Esophagus muscularis mucosa (tissue), 3 donors: Measurements from ENCODE around the gene RPL4.

ENCODE experiments used
- CTCF ChIP-seq, 3 experiments: fragments of 200-600 bp in 2 of 3; fragments of 450-650 bp in 1 of 3; sonication (generic) in 2 of 3; IDR thresholded peaks; one replicate each; pipeline ENCODE4 v1.5.1; 2017 to 2019; ENCODE audit warnings: antibody characterized with exemption in 3 of 3, mild to moderate bottlenecking in 2 of 3, moderate library complexity in 1 of 3
- POLR2A ChIP-seq: fragments of 450-650 bp; IDR thresholded peaks from one replicate; pipeline ENCODE4 v1.6.1; 2017; ENCODE audit warnings: antibody characterized with exemption, moderate library complexity, mild to moderate bottlenecking, low read depth
- POLR2AphosphoS5 ChIP-seq, 2 donors: sonication (generic); formaldehyde crosslinking; IDR thresholded peaks; one replicate each; pipeline ENCODE4 v1.6.1; 2017; ENCODE audit warnings: antibody characterized with exemption in 2 of 2

- TF ChIP-seq CTCF (IDR thresholded peaks at IDR 0.05): no peak
- no peak for TF ChIP-seq POLR2A
- TF ChIP-seq POLR2AphosphoS5 (IDR thresholded peaks at IDR 0.05): no peak
These were observed 2.2 kb downstream of the RPL4 start for GRCh38 chr15:66502491-66502890.
